Measurements from ENCODE around the gene SOWAHC. TPM values are rescaled to one million over a fixed set of nuclear protein-coding genes. Genes with fewer than 3 reads are reported as not detected.

SOWAHC gene
- total RNA-seq, 4 donors from 2014 or later = 6.4 to 32.5 (median 9.4) TPM

- intact Hi-C loops (cut with DNase I; ENCODE audit: low total_unique reads) = no loop called here
- Histone ChIP-seq H3K4me3 (no peak overlapping the region), H3K27ac (no peak overlapping the region), H3K9me3 (no peaks in the 10 kb centered on the region), H3K4me1 (no peaks in the 10 kb centered on the region), H3K27me3 (no peaks in the 10 kb centered on the region), H3K36me3 (no peaks in the 10 kb centered on the region)
- TF ChIP-seq POLR2A (IDR thresholded peaks at IDR 0.05) = no peak
- no peak for TF ChIP-seq CTCF (IDR thresholded peaks at IDR 0.05)
- no peak for DNase-seq
These were observed 33.5 kb downstream of the SOWAHC start for GRCh38 chr2:109647636-109648035.

- no peak for TF ChIP-seq CTCF (IDR thresholded peaks at IDR 0.05)
- TF ChIP-seq POLR2A (IDR thresholded peaks at IDR 0.05) = no peak
- H3K9me3 ChIP-seq = no peaks in the 10 kb centered on the region
- no peaks in the 10 kb centered on the region for H3K27me3 ChIP-seq
- intact Hi-C loops (cut with DNase I; ENCODE audit: low total_unique reads) = no loop called here
- H3K4me1 ChIP-seq = no peaks in the 10 kb centered on the region
- H3K4me3 ChIP-seq = no peak overlapping the region
- no peak overlapping the region for H3K27ac ChIP-seq
- no peaks in the 10 kb centered on the region for H3K36me3 ChIP-seq
- DNase-seq = no peak
These were observed 33.9 kb downstream of the SOWAHC start for GRCh38 chr2:109648041-109648527.

GRCh38 chr2:109649736-109650695 is 35.9 kb downstream of the SOWAHC start:
- no peak for TF ChIP-seq CTCF (IDR thresholded peaks at IDR 0.05)
- TF ChIP-seq POLR2A (IDR thresholded peaks at IDR 0.05) = no peak
- intact Hi-C loops (cut with DNase I; ENCODE audit: low total_unique reads) = no loop called here
- H3K4me3 ChIP-seq = no peak overlapping the region
- no peaks in the 10 kb centered on the region for H3K9me3 ChIP-seq
- H3K27me3 ChIP-seq = no peaks in the 10 kb centered on the region
- no peaks in the 10 kb centered on the region for H3K36me3 ChIP-seq
- no peak overlapping the region for H3K27ac ChIP-seq
- no peaks in the 10 kb centered on the region for H3K4me1 ChIP-seq
- DNase-seq = no peak

- H3K27me3 ChIP-seq = no peaks in the 10 kb centered on the region
- no peak overlapping the region for H3K4me3 ChIP-seq
- intact Hi-C loops (cut with DNase I; ENCODE audit: low total_unique reads) = no loop called here
- no peaks in the 10 kb centered on the region for H3K4me1 ChIP-seq
- TF ChIP-seq CTCF (IDR thresholded peaks at IDR 0.05) (no peak), POLR2A (IDR thresholded peaks at IDR 0.05) (no peak)
- no peaks in the 10 kb centered on the region for H3K9me3 ChIP-seq
- DNase-seq = no peak
- H3K36me3 ChIP-seq = no peaks in the 10 kb centered on the region
- H3K27ac ChIP-seq = no peak overlapping the region
These were observed 40.3 kb downstream of the SOWAHC start for GRCh38 chr2:109654326-109655050.

GRCh38 chr2:109655287-109655686 is 41.1 kb downstream of the SOWAHC start:
- no peak for TF ChIP-seq CTCF (IDR thresholded peaks at IDR 0.05)
- Histone ChIP-seq H3K4me1 (no peaks in the 10 kb centered on the region), H3K4me3 (no peak overlapping the region), H3K27ac (no peak overlapping the region), H3K27me3 (no peaks in the 10 kb centered on the region), H3K36me3 (no peaks in the 10 kb centered on the region), H3K9me3 (no peaks in the 10 kb centered on the region)
- intact Hi-C loops (cut with DNase I; ENCODE audit: low total_unique reads) = no loop called here
- DNase-seq = no peak

Data from uterus (tissue), 4 donors.